CMK (cell line): ENCODE results near the gene DNAJC15.
"Not testable (repeated sequence)": the region's sequence is repeated elsewhere in the genome, so short reads cannot be mapped to it uniquely, and the experiment has no call there.

Experiments used
- DNase-seq: peaks from one replicate; pipeline ENCODE4 v3.0.0-alpha.2; 2010; ENCODE audit warnings: low read depth

Gene DNAJC15

GRCh38 chr13:43023289-43023963 is at the start of gene DNAJC15:
TSS of gene DNAJC15 (plus strand) at chr13:43023586. CDS start at chr13:43023627, 41 bp downstream.
- no peak for DNase-seq

GRCh38 chr13:42976066-42976465 is 47.3 kb upstream of the DNAJC15 start:
- no peak for DNase-seq

DNA sequence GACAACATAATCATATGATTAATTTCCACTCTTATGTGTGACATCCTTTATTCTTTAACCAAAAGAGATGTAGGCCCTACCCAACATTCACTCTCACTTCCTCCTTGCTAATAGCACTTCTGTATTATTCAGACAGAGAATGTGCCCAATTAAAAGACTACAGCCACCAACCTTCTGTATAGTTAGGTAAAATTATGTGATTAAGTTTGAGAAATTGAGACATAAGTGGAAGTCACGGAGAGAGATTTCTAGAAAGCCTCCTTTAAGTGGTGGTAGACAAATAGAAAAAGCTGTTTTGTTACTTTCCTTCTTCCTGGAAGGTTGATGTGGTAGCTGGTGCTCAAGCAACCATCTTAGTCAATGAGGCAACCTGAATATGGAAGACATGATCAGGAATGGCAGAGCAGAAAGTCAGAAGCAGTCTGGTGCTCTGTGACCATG is 46.1 kb upstream of the DNAJC15 start:
- no peak for DNase-seq

GRCh38 chr13:42981317-42981716 is 42.1 kb upstream of the DNAJC15 start:
- no peak for DNase-seq

DNA sequence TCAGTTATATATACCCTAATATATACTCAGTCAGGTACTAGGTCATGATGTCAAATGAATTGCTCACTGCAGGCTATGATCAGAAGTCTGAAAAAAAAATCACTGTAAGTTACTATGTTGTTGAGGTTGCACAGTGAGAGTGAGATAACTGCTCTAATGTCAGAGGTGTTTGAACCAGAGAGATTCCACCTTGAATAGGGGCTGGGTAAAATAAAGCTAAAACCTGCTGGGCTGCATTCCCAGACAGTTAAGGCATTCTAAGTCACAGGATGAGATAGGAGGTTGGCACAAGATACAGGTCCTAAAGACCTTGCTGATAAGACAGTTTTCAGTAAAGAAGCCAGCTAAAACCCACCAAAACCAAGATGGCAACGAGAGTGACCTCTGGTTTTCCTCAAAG is 41.5 kb upstream of the DNAJC15 start:
- no peak for DNase-seq

- no peak for DNase-seq
These were observed 39.4 kb upstream of the DNAJC15 start for GRCh38 chr13:42984026-42984425.

DNA sequence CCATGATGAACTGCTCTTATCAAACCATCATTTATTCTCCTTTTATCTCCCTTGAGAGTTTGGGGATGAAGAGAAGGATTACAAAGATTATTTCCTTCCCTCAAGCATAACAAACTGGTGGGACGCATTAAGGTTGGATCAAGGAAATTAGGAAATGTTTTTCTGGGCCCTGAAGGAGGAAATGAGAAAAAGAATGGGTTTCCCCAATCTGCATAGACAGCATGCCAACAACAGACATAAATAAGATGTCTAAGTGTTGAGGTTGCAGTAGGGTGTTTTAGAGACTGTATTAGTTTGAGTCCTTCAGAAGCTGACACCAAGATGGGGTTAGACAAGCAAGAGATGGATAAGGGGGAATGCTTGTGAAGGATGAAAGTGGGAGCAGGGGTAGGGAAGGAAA is 38.7 kb upstream of the DNAJC15 start:
- no peak for DNase-seq

DNA sequence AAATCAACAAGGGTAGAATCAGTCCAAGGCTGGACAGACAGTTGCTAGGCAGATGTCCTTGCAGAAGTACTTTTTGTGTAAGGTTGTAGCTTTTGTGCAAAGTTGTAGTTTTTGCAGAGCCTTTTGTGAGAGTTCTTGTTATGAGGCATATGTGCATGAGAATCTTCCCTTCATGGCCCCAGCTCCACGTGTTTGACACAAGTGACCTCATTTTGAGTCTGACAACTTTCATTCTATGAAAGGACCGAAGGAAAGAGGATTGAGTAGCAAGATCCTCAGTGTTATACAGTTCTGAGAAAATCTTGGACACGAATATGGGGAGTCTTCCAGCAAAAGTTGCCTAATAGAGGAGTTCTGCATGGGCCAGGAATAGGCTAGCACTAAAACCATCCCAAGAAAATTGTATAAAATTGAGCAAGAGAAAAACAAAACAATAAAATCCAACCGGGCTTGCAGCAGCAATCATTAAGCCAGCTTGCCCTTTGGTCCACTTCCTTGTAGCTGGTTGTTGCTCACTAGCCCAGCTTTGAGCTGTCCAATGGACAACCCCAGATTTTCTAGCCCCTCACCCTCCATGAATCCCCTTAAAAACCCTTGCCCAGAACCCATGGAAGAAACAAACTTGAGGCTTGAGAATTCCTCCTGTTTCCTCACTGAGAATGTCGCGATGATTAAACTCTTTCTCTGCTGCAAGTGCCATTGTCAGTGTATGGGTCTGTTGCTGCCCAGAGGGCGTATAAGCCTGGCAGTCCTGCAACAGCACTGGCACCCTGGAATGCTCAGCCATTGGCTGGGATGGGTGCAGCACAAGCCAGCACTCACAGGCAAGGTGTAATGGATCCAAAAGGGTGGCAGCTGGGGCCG is 37.8 kb upstream of the DNAJC15 start:
- DNase-seq: no peak

GRCh38 chr13:42986176-42986574 is 37.2 kb upstream of the DNAJC15 start:
- DNase-seq: no peak

DNA sequence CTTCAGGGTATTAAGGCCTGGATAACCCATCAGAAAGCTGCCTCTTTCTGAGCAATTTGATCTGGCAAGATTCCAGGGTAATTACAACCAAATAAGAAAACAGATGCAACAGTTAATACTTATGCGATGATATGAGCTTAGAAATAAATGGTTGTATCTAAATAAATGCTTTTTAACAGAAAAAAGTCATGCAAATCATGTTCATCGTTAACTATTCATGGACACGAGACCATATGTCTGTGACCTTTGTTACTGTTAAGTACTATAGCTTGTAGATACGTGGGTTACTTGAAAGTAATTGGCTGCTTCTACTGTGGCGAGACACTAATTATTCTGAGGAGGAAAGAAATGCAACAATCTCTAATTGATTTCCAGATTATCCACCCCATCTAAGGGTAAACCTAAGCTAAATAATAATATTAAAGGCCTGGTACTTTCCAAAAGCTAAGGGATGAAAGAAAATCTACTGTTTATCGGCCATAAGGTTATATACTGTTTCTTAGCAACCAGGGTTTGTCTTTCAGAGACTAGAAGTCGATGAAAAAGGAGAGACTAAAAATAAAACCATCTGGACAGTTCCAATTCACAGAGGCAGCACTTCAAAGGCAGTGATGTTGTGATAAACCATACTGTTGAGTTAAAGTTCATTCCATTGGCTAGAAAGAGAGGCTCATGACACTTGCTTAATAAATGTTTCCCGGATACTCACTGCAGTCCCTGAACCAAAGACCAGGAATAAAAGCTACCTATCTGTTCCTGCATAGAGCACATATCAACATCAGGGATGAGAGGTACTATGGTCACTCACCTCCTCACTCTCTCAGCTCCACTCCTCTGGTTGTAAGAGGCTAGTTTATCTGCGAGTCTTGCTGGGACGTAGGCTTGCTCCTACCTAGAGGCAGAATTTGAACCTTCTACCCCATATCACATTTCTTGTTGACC is 32.8 kb upstream of the DNAJC15 start:
- no peak for DNase-seq

- not testable (repeated sequence) for DNase-seq
These were observed 32.0 kb upstream of the DNAJC15 start for GRCh38 chr13:42991233-42991897.

- DNase-seq: no peak
These were observed 31.3 kb upstream of the DNAJC15 start, which contains the start of gene EPSTI1 for GRCh38 chr13:42991898-42992763. TSS of gene EPSTI1 (minus strand) at chr13:42992241. CDS start at chr13:42992165, 76 bp downstream.

- DNase-seq: no peak
These were observed 30.6 kb upstream of the DNAJC15 start for GRCh38 chr13:42992764-42993122.

- DNase-seq: no peak
These were observed 28.5 kb upstream of the DNAJC15 start for GRCh38 chr13:42994878-42995277.

DNA sequence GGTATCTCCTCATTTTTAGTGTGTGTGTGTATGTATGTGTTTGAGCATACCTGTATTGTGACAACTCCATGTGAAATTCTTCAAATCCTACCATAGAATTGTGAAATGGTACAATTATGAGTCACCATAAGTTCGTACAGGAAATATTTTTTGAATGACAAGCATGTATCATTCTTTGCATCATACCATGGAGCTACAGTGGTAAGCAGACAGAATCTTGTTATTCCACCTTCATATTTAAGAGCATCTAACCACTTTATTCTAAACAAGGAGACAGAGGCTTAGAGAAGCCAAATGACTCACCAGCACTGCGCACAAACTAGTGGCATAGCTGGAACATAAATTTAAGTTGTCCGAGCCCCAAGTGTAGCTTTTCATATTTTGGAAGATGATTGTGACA is 26.8 kb upstream of the DNAJC15 start:
- no peak for DNase-seq

DNA sequence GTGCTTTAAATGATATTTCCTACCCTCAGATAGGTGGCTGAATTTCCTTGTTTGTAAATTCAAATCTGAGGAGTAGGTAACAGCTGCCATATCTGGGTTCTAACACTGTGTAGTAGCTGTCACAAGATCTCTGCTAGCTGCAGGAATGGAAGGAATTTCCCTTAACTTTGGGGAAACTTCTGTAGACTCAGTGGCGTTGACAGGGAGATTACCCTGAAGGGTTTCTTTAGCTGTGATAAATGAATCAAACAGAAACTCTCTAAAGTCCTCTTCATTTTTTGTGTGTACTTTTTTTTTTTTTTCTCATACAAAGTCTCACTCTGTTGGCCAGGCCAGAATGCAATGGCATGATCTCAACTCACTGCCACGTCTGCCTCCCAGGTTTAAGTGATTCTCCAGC is 26.0 kb upstream of the DNAJC15 start:
- DNase-seq: no peak

DNA sequence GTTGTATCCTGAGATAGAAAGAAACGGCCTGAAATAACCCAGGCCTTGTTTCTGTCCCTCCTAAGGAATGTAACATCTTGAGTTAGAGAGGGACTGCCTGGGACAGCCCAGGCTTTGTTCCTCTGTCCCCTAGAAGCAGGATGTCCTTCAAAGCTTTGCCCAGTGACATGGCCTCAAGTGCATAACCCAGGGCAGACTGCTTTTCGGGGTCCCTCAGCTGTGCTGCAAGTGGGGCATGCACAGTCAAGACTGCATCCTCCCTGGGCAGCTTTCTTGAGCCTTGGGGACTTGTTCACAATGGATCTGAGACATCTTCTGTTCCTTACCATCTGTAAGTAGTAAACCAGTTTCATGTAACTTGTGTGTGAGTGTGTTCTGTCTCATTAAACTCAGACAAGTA is 23.9 kb upstream of the DNAJC15 start:
- DNase-seq: no peak

GRCh38 chr13:43000676-43001075 is 22.7 kb upstream of the DNAJC15 start:
- no peak for DNase-seq

- DNase-seq: no peak
These were observed 21.4 kb upstream of the DNAJC15 start for GRCh38 chr13:43002021-43002420.

DNA sequence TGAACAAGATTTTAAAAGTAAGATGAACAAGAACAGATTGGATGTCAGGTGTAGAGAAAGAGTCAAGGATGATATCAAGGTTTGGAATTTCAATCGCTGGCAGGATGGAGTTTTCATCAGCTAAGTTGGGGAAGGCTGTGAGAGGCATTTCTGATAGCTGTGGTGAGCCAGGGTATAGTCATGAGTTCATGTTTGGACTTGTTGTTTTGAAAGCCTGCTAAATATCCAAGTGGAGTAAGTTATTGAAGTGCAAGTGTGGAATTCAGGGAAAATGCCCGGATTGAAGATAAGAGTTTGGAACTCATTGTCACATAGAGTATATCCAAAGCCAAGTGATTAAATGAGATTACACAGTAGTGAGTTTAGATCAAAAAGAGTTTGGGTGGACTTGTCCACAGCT is 20.4 kb upstream of the DNAJC15 start:
- DNase-seq: no peak

DNA sequence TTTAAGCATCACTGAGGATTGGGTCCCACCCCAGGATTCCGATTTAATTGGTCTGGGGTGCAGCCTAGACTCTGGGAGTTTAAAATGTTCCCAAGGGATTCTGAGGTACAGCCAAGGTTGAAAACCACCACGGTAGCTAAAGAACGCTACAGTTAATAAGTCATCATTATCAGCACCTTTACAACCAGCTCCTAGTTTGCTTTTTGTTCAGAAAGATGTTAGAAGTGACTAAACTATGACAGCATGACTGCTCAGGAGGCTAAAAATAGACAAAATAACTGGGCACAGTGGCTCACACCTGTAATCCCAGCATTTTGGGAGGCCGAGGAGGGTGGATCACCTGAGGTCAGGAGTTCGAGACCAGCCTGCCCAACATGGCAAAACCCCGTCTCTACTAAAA is 19.7 kb upstream of the DNAJC15 start:
- DNase-seq: no peak
